ENCODE measurements around the gene KIRREL2.
"Not testable (repeated sequence)": the region's sequence is repeated elsewhere in the genome, so short reads cannot be mapped to it uniquely, and the experiment has no call there.

The KIRREL2 gene

DNA sequence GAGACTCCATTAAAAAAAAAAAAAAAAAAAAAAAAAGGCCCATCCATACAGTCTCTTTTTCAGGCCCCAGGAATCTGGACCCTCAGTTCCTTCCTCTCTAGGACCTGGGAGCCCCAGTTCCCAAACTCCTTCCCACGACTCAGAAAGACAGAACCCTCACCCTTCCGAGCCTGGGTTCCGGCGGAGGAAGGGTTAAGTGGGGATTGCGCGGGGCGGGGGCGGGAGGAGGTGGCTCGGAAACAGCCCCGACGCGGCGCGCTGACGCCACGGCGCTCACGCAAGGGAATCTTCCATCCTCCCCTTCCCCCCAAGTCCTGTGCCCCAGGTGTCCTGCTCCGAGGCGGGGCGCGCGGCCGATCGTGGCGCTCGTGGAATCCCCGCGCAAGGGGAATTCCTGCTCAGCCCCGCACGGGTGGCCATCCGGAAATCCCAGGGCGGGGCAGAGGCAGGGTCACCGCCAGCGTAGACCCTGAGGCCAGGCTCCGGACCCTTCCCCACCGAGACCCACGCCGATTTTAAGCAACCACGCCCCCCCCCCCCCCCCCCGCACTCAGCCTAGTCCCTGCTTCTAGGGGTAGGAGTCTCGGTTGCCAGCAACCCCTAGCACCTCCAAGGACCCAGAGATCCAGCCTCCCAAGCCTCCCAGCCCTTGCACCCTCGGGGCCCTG lies 43.0 kb downstream of the KIRREL2 start:
- peak; percentile 81 for DNase-seq (ENCODE audit: low read depth)

DNA sequence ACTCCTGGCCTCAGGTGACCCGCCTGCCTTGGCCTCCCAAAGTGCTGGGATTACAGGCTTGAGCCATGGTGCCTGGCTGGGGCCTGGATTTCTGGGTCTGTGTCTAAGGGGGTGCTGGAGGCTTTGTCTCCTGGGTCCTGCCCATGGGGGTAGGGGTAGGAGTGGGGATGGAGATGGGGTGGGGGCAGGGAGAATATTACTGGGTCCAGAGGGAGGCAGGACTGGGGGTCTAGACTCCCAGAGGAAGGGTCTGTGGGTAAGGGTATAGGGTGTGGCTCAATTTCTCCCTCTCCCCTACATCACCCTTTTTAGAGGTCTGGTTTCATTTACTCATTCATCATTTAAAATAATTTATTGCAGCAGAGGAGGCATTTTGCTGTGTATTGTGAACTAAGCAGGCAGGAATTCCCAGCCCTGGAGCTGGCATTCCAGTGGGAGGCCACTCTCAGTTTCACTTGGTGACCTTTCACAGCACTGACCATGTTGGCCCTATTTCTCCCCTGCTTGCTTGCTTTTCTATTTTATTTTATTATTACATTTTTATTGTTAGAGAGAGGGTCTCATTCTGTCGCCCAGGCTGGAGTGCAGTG lies 44.4 kb downstream of the KIRREL2 start:
- peak; percentile 64 for DNase-seq (ENCODE audit: low read depth)

DNA sequence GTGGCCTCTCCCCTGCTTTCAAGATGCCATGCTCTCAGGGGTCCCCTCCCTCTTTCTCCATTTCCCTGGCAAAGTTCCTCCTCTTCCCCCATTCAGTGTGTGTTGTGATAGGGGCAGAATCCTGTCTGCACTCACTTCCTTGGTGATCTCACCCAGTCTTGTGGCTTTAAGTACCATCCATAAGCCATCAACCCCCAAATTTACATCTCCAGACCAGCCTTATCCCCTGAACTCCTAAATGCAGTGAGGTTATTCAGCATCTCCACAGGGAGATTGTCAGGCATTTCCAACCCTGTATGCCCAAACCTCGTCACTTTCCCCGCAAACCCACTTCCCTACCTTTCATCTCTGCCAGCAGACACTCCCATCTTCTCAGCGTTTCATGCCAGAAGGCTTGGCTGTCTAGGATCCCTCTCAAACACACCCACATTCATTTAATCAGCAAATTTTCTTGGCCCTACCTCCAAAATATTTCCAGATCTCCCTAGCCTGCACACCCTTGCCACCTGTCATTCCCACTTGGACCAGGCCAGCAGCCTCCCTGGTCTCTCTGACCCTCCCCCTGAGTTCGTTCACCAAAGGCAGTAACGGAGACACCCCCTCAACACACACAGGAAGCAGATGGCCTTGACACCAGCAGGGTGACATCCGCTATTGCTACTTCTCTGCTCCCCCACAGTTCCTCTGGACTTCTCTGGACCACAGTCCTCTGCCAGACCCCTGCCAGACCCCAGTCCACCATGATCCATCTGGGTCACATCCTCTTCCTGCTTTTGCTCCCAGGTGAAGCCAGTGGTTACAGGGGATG lies 45.3 kb downstream of the KIRREL2 start, which contains the start of gene HCST:
HCST (plus strand) TSS at position 676 of the 808 bp plus-strand sequence; CDS start at position 741, 65 bp downstream.
- DNase-seq (ENCODE audit: low read depth), result no peak

DNA sequence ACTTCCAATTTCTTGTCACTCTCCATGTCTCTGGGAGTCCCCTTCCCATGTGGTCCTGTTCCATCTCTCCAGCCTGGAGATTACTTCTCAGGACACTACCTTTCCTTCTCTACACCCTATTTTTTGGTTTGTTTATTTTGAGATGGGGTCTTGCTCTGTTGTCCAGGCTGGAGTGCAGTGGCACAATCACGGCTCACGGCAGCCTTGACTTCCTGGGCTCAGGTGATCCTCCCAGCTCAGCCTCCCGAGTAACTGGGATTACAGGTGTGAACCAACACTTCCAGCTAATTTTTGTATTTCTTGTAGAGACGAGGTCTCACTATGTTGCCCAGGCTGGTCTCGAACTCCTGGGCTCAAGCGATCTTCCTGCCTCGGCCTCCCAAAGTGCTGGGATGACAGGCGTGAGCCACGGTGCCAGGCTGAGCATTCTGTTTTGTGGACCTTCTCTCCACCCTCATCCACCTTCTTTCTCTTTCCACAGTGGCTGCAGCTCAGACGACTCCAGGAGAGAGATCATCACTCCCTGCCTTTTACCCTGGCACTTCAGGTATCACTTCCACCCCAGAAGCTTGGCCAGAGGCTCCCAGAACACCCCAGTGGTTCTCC lies 46.3 kb downstream of the KIRREL2 start:
- no peak for DNase-seq (ENCODE audit: low read depth)

DNA sequence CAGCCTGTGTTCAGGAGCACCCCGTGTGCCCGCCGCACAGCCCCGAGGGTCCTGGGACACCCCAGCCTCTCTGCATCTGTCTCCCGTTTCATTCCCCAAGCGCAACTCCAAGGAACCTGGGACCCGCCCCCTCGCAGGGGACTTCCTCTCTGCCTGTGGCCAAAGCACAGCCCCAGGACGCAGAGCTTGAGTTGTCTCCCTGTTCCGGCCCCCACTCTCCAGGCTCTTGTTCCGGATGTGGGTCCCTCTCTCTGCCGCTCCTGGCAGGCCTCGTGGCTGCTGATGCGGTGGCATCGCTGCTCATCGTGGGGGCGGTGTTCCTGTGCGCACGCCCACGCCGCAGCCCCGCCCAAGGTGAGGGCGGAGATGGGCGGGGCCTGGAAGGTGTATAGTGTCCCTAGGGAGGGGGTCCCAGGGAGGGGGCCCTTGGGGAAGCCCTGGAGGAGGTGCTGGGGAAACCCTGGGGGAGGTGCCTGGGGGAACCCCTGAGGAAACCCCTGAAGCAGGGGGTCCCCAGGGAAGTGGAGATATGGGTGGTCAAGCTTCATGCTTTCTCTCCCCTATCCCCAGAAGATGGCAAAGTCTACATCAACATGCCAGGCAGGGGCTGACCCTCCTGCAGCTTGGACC lies 47.0 kb downstream of the KIRREL2 start:
- DNase-seq (ENCODE audit: low read depth), result peak; percentile 57

DNA sequence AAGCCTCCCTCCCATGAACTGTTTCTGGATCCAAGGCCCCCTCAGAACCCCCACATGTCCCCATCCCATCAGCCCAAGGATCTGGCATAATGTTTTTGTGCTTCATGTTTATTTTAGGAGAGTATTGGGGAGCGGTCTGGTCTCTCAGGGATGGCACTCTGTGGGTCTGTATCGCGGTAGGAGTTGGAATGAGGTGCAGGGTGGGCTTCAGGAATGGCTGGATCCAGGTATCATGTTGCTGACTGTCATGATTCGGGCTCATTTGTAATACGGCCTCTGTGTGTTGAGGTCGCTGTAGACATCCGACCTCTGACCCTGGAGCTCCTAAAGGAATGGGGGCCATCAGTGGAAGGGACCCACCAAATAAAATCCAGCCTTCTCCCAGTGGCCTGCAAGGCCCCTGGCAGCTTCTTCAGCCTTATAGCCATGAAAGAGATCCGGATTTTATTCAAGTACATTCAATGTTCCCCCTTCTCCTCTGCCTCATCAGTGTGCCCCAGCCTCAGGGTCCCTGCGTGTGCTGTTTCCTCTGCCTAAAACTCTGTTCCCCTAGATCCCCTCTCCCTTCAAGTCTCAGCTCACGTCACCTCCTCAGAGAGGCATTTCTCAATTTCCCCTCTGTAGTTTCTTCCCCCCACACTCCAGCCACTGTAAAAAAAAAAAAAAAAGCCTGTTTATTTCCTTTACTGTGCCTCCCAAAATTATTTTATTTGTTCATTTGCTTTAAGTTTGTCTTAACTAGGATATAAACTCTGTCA lies 47.8 kb downstream of the KIRREL2 start:
- no peak for DNase-seq (ENCODE audit: low read depth)

DNA sequence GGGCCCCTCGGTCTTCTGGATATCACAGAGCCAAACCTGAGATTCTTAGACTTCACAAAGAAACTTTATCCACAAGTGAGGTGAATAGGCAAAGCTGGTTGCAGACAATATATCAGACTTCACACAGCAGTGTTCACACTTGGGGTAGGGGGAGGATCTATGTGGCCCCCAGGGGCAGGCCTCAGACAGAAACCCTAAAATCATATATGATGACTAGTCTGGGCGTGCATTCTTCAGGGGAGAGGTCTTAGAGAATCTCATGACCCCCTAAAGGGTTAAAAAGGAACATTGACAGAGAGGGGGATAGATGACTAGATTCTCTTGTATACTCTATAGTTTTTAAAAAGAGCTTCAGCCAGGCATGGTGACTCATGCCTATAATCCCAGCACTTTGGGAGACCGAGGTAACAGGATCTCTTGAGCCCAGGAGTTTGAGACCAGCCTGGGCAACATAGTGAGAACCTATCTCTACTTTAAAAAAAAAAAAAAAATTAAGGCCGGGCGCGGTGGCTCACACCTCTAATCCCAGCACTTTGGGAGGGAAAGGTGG lies 48.5 kb downstream of the KIRREL2 start:
- no peak for DNase-seq (ENCODE audit: low read depth)

DNA sequence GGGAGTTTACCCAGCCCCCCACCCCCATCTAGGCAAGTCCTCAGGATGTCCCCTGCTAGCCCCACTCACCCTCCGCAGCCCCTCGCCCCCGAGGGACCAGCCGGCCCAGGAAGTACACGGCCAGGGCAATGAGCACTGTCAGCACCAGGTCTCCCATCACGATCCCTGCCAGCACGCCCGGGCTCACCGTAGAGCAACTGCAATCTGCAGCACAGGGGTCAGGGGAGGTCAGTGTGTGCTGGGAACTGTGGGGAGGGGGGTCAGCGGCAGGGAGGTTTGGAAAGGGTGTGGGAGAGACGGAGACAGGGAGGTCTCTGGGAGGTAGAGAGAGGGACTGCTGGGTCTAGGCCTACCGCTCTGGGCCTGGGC lies 50.6 kb downstream of the KIRREL2 start:
- no peak for DNase-seq (ENCODE audit: low read depth)

DNA sequence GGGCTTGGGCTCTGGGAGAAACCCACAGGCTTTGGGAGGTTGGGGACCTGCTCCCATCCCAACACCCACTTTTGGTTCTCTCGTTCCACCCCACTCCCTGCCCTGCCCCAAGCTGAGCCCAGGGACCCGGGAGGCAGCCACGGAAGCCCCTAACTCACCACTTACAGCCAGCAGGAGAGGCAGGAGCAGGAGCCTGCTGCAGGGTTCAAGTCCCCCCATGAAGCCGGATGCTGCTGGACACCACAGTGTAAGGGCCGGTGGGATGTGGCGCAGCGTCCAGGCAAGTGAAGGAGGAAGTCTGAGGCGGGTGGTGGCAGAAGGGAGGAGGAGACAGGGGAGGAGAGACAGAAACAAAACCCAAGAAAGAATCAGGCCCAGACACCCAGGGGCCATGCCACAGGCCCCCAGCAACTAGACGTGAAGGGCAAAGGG lies 51.3 kb downstream of the KIRREL2 start, which contains the start of gene TYROBP:
TYROBP (minus strand) TSS at position 286 of the 432 bp plus-strand sequence; CDS start at position 219, 67 bp downstream.
- DNase-seq (ENCODE audit: low read depth), result no peak

DNA sequence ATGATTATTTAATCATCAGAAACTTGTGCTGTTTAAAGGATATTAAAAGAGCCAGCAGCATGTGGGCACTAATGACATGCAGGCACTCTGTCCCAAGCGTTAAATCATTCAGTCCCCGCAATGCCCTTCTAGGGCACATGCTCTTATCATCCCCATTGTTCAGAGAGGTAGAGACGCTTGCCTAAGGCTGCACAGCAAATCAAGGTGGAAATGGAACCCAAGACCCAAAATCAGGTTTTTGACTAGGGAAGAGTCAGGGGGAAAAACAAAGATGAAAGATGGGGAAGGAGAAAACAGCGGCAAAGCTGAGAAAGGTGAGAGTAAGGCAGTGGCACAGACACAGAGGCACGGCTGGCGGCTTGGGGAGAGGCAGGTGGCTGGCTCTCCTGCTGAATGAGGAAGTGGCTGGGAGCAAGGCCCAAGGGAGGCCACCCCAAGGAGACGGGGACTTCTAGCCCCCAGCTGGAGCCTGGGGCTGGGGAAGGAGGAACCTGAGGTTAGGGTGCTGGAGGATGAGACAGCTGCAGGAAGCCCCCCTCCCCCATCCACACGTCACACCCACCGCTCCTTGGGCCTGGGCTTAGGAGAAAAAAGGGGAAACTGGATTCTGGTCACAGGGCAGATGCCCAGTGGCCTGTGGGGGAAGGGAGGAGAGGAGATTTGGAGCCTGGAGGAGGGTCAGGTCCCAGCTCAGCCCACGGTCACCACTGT lies 52.4 kb downstream of the KIRREL2 start:
- DNase-seq (ENCODE audit: low read depth), result no peak

DNA sequence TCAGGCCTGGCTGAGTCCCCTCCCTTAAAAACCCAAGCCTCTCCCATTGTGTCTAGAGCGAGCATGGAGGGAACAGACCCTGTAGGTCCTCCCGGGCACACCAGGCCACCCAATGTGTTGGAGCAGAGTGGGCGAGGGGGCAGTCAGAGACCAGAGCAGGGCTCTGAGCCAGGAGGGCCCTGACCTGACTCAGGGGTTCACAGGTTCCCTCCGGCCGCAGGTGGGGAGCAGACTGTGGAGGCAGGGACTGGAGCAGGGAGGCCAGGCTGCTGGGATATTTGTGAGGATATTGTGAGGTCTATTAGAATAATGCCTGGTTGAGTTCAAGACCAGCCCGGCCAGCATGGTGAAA lies 52.9 kb downstream of the KIRREL2 start:
- no peak for DNase-seq (ENCODE audit: low read depth)

DNA sequence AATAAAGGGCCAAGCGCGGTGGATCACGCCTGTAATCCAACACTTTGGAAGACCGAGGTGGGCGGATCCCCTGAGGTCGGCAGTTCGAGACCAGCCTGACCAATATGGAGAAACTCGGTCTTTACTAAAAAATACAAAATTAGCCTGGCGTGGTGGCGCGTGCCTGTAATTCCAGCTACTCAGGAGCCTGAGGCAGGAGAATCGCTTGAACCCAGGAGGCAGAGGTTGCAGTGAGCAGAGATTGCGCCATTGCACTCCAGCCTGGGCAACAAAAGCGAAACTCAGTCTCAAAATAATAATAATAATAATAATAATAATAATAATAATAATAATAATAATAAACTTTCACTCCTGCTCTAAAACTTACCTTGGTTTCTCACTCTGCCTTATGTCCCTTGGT lies 53.6 kb downstream of the KIRREL2 start:
- DNase-seq (ENCODE audit: low read depth), result not testable (repeated sequence)

DNA sequence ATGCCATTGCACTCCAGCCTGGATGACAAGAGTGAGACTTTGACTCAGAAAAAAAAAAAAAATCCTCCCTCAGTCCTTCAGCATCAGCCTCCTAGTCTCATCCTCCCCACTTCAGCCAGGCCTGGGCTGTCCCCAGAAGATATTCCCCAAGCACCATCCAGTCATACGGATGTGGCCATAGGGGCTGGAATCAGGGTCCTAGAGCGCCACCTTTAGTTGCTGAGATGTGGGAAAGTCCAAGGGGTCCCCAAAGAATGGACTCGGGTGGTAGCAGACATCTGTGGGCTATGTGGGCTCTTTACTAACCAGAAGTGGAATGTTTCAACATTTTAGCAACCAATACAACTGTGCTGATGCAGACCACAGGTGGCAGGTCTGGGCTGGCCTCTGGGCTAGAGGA lies 54.5 kb downstream of the KIRREL2 start:
- DNase-seq (ENCODE audit: low read depth), result no peak

DNA sequence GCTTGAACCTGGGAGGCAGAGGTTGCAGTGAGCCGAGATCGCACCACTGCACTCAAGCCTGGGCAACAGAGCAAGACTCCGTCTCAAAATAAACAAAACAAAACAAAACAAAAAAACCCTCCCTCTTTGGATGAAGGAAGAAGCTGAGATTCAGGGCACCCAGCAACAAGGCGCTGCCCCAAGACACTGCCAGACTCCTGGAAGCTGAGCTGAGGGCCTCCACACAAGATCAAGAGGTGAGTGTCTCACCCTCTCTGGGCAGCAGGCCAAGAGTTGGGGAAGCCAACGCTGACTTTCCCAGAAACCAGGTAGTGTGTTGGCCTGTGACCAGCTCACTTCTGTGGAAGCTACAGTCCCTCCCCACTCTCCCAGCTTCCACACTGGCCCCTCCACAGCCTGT lies 55.1 kb downstream of the KIRREL2 start:
- no peak for DNase-seq (ENCODE audit: low read depth)

DNA sequence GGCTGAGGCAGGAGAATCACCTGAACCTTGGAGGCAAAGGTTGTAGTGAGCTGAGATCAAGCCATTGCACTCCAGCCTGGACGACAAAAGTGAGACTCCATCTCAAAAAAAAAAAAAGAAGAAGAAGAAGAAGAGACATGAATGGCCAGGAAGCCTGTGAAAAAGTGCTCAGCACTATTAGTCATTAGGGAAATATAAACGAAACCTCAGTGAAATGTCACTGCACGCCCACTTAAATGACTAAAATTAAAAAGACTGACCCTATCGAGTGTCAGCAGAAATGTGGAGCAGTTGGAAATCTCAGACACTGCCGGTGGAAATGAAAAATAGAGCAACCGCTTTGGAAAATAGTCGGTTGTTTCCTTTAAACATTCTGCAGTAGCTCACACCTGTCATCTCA lies 56.9 kb downstream of the KIRREL2 start:
- no peak for DNase-seq (ENCODE audit: low read depth)

DNA sequence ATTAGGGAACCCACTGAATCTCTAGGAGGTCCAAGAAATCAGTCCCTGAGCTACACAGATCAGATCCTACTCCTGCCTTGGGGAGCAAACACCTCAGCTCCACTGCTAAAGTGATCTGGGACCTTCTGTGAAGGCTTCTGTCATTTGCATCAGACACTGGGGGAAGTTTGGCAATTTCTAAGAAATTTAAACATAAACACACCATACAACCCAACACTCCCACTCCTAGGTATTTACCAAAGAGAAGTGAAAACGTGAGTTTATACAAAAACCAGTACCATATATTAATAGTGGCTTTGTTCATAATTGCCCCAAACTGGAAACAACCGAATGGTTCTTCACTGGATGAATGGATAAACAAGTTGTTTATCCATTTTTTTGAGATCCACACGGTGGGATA lies 58.7 kb downstream of the KIRREL2 start:
- DNase-seq (ENCODE audit: low read depth), result no peak
